HepG2 (cell line): ENCODE measurements around the gene GRIP1. TPM values are rescaled to one million over a fixed set of nuclear protein-coding genes. Genes with fewer than 3 reads are reported as not detected.

Experiments used
- ATAC-seq: fragments of 200-7000 bp; cut with Tn5 transposase; 3 replicates; pipeline ENCODE4 v1.9.1; 2020; ENCODE audit warnings: mild to moderate bottlenecking, moderate library complexity
- BruUV-seq: library from RNA; stranded (reverse); fragments of 400-500 nt; replicated peaks from 2 replicates; lab custom pipeline; 2021; lab: Mats Ljungman, UMichigan
- CTCF ChIA-PET: fragments of 300-600 bp; formaldehyde crosslinking; extraction: SDS; loops from one replicate; lab custom pipeline; 2021; ENCODE audit warnings: low total read pairs, inconsistent platforms, low intra/inter-chr PET ratio; lab: Yijun Ruan, JAX
- POLR2A ChIA-PET: fragments of 350-600 bp; sonication (Branson Sonifier 250); formaldehyde crosslinking; loops from one replicate; lab custom pipeline; 2020; ENCODE audit warnings: antibody characterized with exemption, inconsistent platforms; lab: Yijun Ruan, JAX
- DNase-seq: peaks from one replicate; pipeline ENCODE4 v3.0.0-alpha.2; 2015; ENCODE audit warnings: low spot score
- FAIRE-seq: peaks from 3 replicates; lab custom pipeline; 2011; peaks lifted over from hg19 to GRCh38; lab: Jason Lieb, UNC
- H2AFZ ChIP-seq: one replicate; pipeline ENCODE4 v1.6.1; 2011; ENCODE audit warnings: low read length, inconsistent platforms
- H3K27ac ChIP-seq: fragments of 300-600 bp; 3 replicates; pipeline ENCODE4 v1.8.0; 2011; ENCODE audit warnings: mixed run types, mild to moderate bottlenecking, mixed read lengths, low read length, inconsistent platforms; ENCODE audit not compliant: insufficient read depth; ENCODE audit errors: extremely low read length
- H3K27me3 ChIP-seq, 2 experiments: fragments of 200-600 bp in 1 of 2; 2 replicates in 1 of 2; 3 replicates in 1 of 2; pipeline versions ENCODE4 v1.6.0 to v1.8.0; 2011; ENCODE audit warnings: low read length in 2 of 2, mild to moderate bottlenecking in 2 of 2, moderate library complexity in 2 of 2, inconsistent platforms in 1 of 2; ENCODE audit not compliant: insufficient read depth in 2 of 2, control insufficient read depth in 1 of 2
- H3K36me3 ChIP-seq, 2 experiments: fragments of 200-600 bp in 1 of 2; replicated peaks in 1 of 2; 2 replicates in 1 of 2; 3 replicates in 1 of 2; pipeline versions ENCODE4 v1.5.1 to v1.8.0; 2011; ENCODE audit warnings: low read length in 2 of 2, inconsistent platforms in 1 of 2; ENCODE audit not compliant: insufficient read depth in 2 of 2, control insufficient read depth in 1 of 2
- H3K4me1 ChIP-seq: 2 replicates; pipeline ENCODE4 v1.5.1; 2012; ENCODE audit warnings: low read length, inconsistent platforms; ENCODE audit not compliant: insufficient read depth
- H3K4me2 ChIP-seq: 2 replicates; pipeline ENCODE4 v1.6.0; 2011; ENCODE audit warnings: low read depth, low read length, inconsistent platforms
- H3K4me3 ChIP-seq, 3 experiments: fragments of 200-600 bp in 1 of 3; sonication (generic), shearing (Covaris generic) in 1 of 3; replicated peaks in 1 of 3; 2 replicates each; pipeline ENCODE4 v1.5.1; 2011 to 2016; ENCODE audit warnings: low read length in 3 of 3, inconsistent platforms in 2 of 3, low read depth in 2 of 3, mild to moderate bottlenecking in 2 of 3, control low read depth in 1 of 3, mixed read lengths in 1 of 3; ENCODE audit not compliant: insufficient read depth in 1 of 3
- H3K79me2 ChIP-seq: one replicate; pipeline ENCODE4 v1.6.1; 2011; ENCODE audit warnings: low read length, inconsistent platforms; ENCODE audit not compliant: insufficient read depth
- H3K9ac ChIP-seq: 2 replicates; pipeline ENCODE4 v1.6.0; 2011; ENCODE audit warnings: mild to moderate bottlenecking, low read depth, low read length, inconsistent platforms; ENCODE audit not compliant: insufficient read depth
- H3K9me3 ChIP-seq: 2 replicates; pipeline ENCODE4 v1.5.1; 2012; ENCODE audit warnings: mild to moderate bottlenecking, low read length
- H4K20me1 ChIP-seq: 2 replicates; pipeline ENCODE4 v1.6.0; 2011; ENCODE audit warnings: inconsistent platforms, mild to moderate bottlenecking, low read length, moderate library complexity; ENCODE audit not compliant: insufficient read depth
- DNMT1 ChIP-seq: sonication (generic); formaldehyde crosslinking; IDR thresholded peaks from 2 replicates; pipeline ENCODE4 v1.5.1; 2020; ENCODE audit warnings: mild to moderate bottlenecking, missing genetic modification reagents
- ELF4 ChIP-seq: sonication (generic); formaldehyde crosslinking; IDR thresholded peaks from 2 replicates; pipeline ENCODE4 v1.5.0; 2020; ENCODE audit warnings: missing genetic modification reagents, mild to moderate bottlenecking, moderate library complexity, borderline replicate concordance
- ETV5 ChIP-seq: IDR thresholded peaks from 2 replicates; pipeline ENCODE4 v1.6.1; 2018; ENCODE audit warnings: missing biosample characterization, missing genetic modification reagents, inconsistent platforms, borderline replicate concordance
- MAFF ChIP-seq: IDR thresholded peaks from 2 replicates; pipeline ENCODE4 v1.6.1; 2011; ENCODE audit warnings: low read depth, low read length, improper control_type of control experiment
- MAFK ChIP-seq, 2 experiments: IDR thresholded peaks in 1 of 2; conservative IDR thresholded peaks in 1 of 2; 2 replicates each; pipeline ENCODE4 v1.6.1; 2011; ENCODE audit warnings: improper control_type of control experiment in 2 of 2, low read length in 2 of 2
- NFE2 ChIP-seq: sonication (generic); formaldehyde crosslinking; IDR thresholded peaks from 2 replicates; pipeline ENCODE4 v1.4.0; 2020; ENCODE audit warnings: missing genetic modification reagents
- NFIB ChIP-seq: sonication (generic); formaldehyde crosslinking; IDR thresholded peaks from 2 replicates; pipeline ENCODE4 v1.9.0; 2021; ENCODE audit warnings: missing genetic modification reagents, mild to moderate bottlenecking, borderline replicate concordance
- SOX6 ChIP-seq, 2 experiments: fragments of 450-650 bp in 1 of 2; sonication (generic) in 1 of 2; formaldehyde crosslinking in 1 of 2; IDR thresholded peaks; 2 replicates each; pipeline versions ENCODE4 v1.4.0 to v1.6.1; 2017 to 2020; ENCODE audit warnings: antibody characterized with exemption in 1 of 2, mild to moderate bottlenecking in 1 of 2, missing genetic modification reagents in 1 of 2
- ZFP36 ChIP-seq: fragments of 150-350 bp; IDR thresholded peaks from 2 replicates; pipeline ENCODE4 v1.6.1; 2018; ENCODE audit warnings: borderline replicate concordance, low read length, low read depth; ENCODE audit not compliant: partially characterized antibody
- ZNF282 ChIP-seq: fragments of 450-650 bp; IDR thresholded peaks from 2 replicates; pipeline ENCODE4 v1.6.1; 2018; ENCODE audit not compliant: partially characterized antibody
- ZNF780A ChIP-seq: sonication (generic); formaldehyde crosslinking; IDR thresholded peaks from 2 replicates; pipeline ENCODE4 v1.8.0; 2022; ENCODE audit warnings: mild to moderate bottlenecking, missing genetic modification reagents, moderate library complexity
- WGBS: methylation state at CpG from one replicate; pipeline ENCODE4 v1.1.6; 2017; ENCODE audit warnings: low lambda C conversion rate; 5-methylcytosine and 5-hydroxymethylcytosine counted together
- in situ Hi-C: cut with HindIII; loops from 2 replicates; pipeline ENCODE4 v1.10.0; 2017; ENCODE audit warnings: low pct_unique_long_range_greater_than_20kb; ENCODE audit not compliant: extremely low pct_ligation_motif_present
- intact Hi-C: fragments of 100-400 bp; cut with micrococcal nuclease; formaldehyde crosslinking; loops from one replicate; pipeline ENCODE4 v1.10.0; 2022; ENCODE audit not compliant: unreplicated experiment
- polyA plus RNA-seq, 8 experiments: library from polyadenylated mRNA; depleted of rRNA in 3 of 8; stranded (reverse) in 7 of 8; unstranded in 1 of 8; fragments of >200 nt; fragmentation: Illumina TruSeq in 4 of 8; extraction: Trizol in 4 of 8; gene quantifications; 2 replicates each; pipeline versions ENCODE4 v1.2.1 to v1.2.3, GENCODE V29; 2011 to 2016; ENCODE audit warnings: low read depth in 4 of 8, missing spikeins in 1 of 8, mixed read lengths in 1 of 8; ENCODE audit not compliant: insufficient read depth in 1 of 8
- total RNA-seq, 5 experiments: library from RNA; depleted of rRNA; stranded (reverse); fragments of >200 nt; fragmentation: Illumina TruSeq; extraction: Trizol; gene quantifications; 2 replicates each; pipeline ENCODE4 v1.2.3, GENCODE V29; 2016; ENCODE audit warnings: low read depth in 1 of 5
- TF ChIP-seq, protein P1 (sequence below): sonication (generic); formaldehyde crosslinking; IDR thresholded peaks from 2 replicates; pipeline ENCODE4 v1.8.1; 2022; ENCODE audit warnings: low read depth, mild to moderate bottlenecking, missing genetic modification reagents
- TF ChIP-seq, protein P2 (sequence below): sonication (generic); formaldehyde crosslinking; IDR thresholded peaks from 2 replicates; pipeline ENCODE4 v1.9.0; 2021; ENCODE audit warnings: missing genetic modification reagents, borderline replicate concordance
- TF ChIP-seq, protein P3 (sequence below): sonication (generic); formaldehyde crosslinking; IDR thresholded peaks from 2 replicates; pipeline ENCODE4 v1.4.0; 2020; ENCODE audit warnings: mild to moderate bottlenecking, missing genetic modification reagents

The GRIP1 gene
- total and polyA plus RNA-seq, 2 of the 13 experiments (the other 11 are each of a cell fraction or from before 2014, with no cell fraction given): not detected

DNA sequence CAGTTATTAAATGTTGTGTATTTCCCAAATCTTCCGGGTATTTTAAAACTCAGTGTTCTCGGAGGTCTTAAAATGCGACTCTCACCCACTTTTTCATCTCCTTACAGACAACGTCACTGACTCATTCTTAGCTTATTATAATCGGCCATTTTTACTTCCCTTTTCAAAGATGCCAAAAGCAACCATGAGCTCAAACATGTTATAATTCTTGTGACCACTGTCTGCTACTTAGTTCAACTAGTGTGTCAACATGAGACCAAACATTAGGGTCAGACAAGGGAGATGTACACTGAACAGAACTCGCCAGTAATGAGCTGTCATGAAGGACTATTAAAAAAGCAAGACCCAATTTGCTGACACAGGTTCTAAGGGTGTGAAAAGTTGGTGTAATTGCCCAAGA lies 4.2 kb upstream of the GRIP1 start (continued):
- TF ChIP-seq ELF4 (CRISPR knock-in tag) (no peak), ETV5 (CRISPR knock-in tag) (no peak), MAFF (peak; percentile 38; the same call in 1 of the 2 replicates), MAFK (conservative IDR thresholded peaks at IDR 0.05 in 1 of 2, IDR thresholded peaks at IDR 0.05 in 1 of 2; ENCODE audit: low read length in 2 of 2) (peak; percentile 28 to 51; a peak in 3 of 4 replicates)
- TF ChIP-seq, protein P1, sequence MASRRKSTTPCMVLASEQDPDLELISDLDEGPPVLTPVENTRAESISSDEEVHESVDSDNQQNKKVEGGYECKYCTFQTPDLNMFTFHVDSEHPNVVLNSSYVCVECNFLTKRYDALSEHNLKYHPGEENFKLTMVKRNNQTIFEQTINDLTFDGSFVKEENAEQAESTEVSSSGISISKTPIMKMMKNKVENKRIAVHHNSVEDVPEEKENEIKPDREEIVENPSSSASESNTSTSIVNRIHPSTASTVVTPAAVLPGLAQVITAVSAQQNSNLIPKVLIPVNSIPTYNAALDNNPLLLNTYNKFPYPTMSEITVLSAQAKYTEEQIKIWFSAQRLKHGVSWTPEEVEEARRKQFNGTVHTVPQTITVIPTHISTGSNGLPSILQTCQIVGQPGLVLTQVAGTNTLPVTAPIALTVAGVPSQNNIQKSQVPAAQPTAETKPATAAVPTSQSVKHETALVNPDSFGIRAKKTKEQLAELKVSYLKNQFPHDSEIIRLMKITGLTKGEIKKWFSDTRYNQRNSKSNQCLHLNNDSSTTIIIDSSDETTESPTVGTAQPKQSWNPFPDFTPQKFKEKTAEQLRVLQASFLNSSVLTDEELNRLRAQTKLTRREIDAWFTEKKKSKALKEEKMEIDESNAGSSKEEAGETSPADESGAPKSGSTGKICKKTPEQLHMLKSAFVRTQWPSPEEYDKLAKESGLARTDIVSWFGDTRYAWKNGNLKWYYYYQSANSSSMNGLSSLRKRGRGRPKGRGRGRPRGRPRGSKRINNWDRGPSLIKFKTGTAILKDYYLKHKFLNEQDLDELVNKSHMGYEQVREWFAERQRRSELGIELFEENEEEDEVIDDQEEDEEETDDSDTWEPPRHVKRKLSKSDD (CRISPR knock-in tag): no peak

DNA sequence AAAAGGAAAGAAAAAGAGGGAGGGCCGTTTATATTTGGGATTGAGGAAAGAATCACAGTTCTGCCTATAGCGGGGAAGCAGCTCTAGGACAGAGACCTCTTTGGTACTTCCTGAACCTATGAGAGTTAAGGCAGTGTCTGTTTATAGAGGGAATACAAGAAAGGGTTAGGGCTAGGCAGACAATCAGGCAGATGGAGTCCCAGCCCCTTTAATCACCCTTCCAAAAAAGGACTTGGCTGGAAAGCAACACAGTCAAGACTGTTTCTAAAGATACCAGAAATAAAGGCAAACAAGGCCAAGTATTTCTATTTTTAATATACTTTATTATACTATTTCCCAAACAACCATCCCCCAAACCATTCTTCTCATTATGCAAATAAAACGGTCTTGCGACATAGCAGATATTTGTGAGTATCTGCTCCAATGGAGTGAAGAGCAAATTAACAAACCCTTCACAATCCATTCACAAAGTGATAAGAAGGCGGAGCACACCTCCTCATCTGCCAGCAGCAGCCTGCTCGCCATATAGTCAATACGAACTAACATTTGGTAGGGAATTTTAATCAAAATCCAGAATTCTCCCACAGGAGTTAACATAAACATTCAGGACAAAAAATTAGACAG lies 697 bp upstream of the GRIP1 start:
- ATAC-seq: no peak
- no peaks in the 10 kb centered on the region for H3K4me1 ChIP-seq
- H3K9me3 ChIP-seq: no peaks in the 10 kb centered on the region
- WGBS: 11% methylated on average over 7 of the region's 7 CpGs
- peaks cover 0 to 5% of the 10 kb centered on the region in 2 experiments; a peak in 1 of 5 replicates for H3K27me3 ChIP-seq
- no peaks in the 10 kb centered on the region for H3K79me2 ChIP-seq
- in situ Hi-C loops (no loop called here), intact Hi-C loops (no loop called here)
- H3K27ac ChIP-seq: no peak overlapping the region
- POLR2A ChIA-PET: no interaction called here
- no peak overlapping the region for H3K4me2 ChIP-seq
- FAIRE-seq: no peak
- H3K4me3 ChIP-seq: no peak overlapping the region
- CTCF ChIA-PET: no interaction called here
- H4K20me1 ChIP-seq: no peaks in the 10 kb centered on the region
- no peak overlapping the region for H2AFZ ChIP-seq
- BruUV-seq: no TSS peak
- no peak overlapping the region for H3K9ac ChIP-seq
- DNase-seq: no peak
- H3K36me3 ChIP-seq: no peaks in the 10 kb centered on the region
- no peak for TF ChIP-seq DNMT1
- no peak for TF ChIP-seq NFE2 (CRISPR knock-in tag)
- TF ChIP-seq ZNF282: no peak
- TF ChIP-seq, protein P2, sequence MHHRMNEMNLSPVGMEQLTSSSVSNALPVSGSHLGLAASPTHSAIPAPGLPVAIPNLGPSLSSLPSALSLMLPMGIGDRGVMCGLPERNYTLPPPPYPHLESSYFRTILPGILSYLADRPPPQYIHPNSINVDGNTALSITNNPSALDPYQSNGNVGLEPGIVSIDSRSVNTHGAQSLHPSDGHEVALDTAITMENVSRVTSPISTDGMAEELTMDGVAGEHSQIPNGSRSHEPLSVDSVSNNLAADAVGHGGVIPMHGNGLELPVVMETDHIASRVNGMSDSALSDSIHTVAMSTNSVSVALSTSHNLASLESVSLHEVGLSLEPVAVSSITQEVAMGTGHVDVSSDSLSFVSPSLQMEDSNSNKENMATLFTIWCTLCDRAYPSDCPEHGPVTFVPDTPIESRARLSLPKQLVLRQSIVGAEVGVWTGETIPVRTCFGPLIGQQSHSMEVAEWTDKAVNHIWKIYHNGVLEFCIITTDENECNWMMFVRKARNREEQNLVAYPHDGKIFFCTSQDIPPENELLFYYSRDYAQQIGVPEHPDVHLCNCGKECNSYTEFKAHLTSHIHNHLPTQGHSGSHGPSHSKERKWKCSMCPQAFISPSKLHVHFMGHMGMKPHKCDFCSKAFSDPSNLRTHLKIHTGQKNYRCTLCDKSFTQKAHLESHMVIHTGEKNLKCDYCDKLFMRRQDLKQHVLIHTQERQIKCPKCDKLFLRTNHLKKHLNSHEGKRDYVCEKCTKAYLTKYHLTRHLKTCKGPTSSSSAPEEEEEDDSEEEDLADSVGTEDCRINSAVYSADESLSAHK (CRISPR knock-in tag): no peak
- no peak for TF ChIP-seq ZFP36
- TF ChIP-seq ZNF780A (CRISPR knock-in tag): no peak
- TF ChIP-seq, protein P3, sequence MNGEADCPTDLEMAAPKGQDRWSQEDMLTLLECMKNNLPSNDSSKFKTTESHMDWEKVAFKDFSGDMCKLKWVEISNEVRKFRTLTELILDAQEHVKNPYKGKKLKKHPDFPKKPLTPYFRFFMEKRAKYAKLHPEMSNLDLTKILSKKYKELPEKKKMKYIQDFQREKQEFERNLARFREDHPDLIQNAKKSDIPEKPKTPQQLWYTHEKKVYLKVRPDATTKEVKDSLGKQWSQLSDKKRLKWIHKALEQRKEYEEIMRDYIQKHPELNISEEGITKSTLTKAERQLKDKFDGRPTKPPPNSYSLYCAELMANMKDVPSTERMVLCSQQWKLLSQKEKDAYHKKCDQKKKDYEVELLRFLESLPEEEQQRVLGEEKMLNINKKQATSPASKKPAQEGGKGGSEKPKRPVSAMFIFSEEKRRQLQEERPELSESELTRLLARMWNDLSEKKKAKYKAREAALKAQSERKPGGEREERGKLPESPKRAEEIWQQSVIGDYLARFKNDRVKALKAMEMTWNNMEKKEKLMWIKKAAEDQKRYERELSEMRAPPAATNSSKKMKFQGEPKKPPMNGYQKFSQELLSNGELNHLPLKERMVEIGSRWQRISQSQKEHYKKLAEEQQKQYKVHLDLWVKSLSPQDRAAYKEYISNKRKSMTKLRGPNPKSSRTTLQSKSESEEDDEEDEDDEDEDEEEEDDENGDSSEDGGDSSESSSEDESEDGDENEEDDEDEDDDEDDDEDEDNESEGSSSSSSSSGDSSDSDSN (CRISPR knock-in tag): no peak
- no peak for TF ChIP-seq SOX6 (IDR thresholded peaks at IDR 0.05)
- TF ChIP-seq SOX6 (CRISPR knock-in tag; IDR thresholded peaks at IDR 0.05): no peak
- no peak for TF ChIP-seq NFIB (CRISPR knock-in tag)
